Measurements from ENCODE around the gene DOK4.

DNA sequence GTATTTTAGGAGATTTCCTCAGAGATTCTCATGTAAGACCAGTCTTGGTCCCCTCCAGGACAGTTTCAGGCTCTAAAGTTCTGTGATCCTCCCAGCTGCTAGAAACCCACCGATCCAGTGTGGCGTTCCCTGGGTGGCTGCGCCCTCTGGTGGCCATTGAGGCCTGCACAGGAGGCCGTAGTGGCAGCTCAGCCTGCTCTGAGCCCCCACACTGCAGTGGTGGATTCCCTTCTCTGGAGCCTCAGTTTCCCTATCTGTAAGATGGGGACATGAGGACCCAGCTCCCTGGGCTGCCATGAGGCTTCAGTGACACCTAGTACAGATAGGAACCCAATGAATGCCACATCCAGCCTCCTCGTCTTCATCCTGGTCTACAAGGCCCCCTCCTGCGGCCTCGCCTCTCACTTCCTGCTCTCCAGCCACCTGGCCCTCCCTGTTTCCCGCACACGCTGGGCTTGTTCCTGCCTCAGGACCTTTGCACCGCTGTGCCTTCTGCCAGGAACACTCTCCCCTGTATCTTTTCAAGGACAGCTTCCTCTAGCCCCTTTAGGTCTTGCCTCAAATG lies 33.6 kb upstream of the DOK4 start:
- TF ChIP-seq CTCF (IDR thresholded peaks at IDR 0.05; ENCODE audit: low read depth, low read length, poor library complexity, severe bottlenecking): peak; percentile 99
- TF ChIP-seq EZH2phosphoT487 (IDR thresholded peaks at IDR 0.05; ENCODE audit: borderline replicate concordance, low read length): no peak

Data from DOHH2 (cell line).